GM18861 (cell line): ENCODE results near the gene PAX4.

ENCODE experiments used
- ATAC-seq: cut with Tn5 transposase; IDR thresholded peaks from one replicate; pipeline ENCODE4 v1.9.1; 2021; ENCODE audit not compliant: unreplicated experiment

The PAX4 gene

GRCh38 chr7:127629268-127629854 is 11.4 kb upstream of the PAX4 start:
- ATAC-seq: no peak

GRCh38 chr7:127628445-127628844 is 10.5 kb upstream of the PAX4 start:
- no peak for ATAC-seq

- no peak for ATAC-seq
These were observed 7.4 kb upstream of the PAX4 start for GRCh38 chr7:127625331-127625730.

- no peak for ATAC-seq
These were observed 2.7 kb upstream of the PAX4 start for GRCh38 chr7:127620406-127621233.

GRCh38 chr7:127619681-127620405 is 1.9 kb upstream of the PAX4 start:
- ATAC-seq: no peak

- no peak for ATAC-seq
These were observed 833 bp upstream of the PAX4 start for GRCh38 chr7:127618775-127619174.

- no peak for ATAC-seq
These were observed 1.2 kb downstream of the PAX4 start for GRCh38 chr7:127616724-127617123.

GRCh38 chr7:127612263-127612662 is 5.7 kb downstream of the PAX4 start:
- ATAC-seq: no peak

GRCh38 chr7:127609297-127609696 is 8.6 kb downstream of the PAX4 start:
- no peak for ATAC-seq

GRCh38 chr7:127608446-127608845 is 9.5 kb downstream of the PAX4 start:
- no peak for ATAC-seq

GRCh38 chr7:127600885-127601284 is 17.1 kb downstream of the PAX4 start:
- ATAC-seq: no peak

- ATAC-seq: no peak
These were observed 19.6 kb downstream of the PAX4 start for GRCh38 chr7:127598318-127598717.

- no peak for ATAC-seq
These were observed 22.2 kb downstream of the PAX4 start for GRCh38 chr7:127595737-127596136.

- no peak for ATAC-seq
These were observed 23.5 kb downstream of the PAX4 start for GRCh38 chr7:127594490-127594889.

- ATAC-seq: no peak
These were observed 25.4 kb downstream of the PAX4 start for GRCh38 chr7:127592550-127592949.

GRCh38 chr7:127591591-127591990 is 26.4 kb downstream of the PAX4 start:
- no peak for ATAC-seq

- no peak for ATAC-seq
These were observed 26.8 kb downstream of the PAX4 start for GRCh38 chr7:127591189-127591588.

GRCh38 chr7:127589896-127590295 is 28.0 kb downstream of the PAX4 start:
- no peak for ATAC-seq

- no peak for ATAC-seq
These were observed 29.1 kb downstream of the PAX4 start for GRCh38 chr7:127588697-127589482.

GRCh38 chr7:127588019-127588696 is 29.8 kb downstream of the PAX4 start, which contains the start of gene ARF5:
Gene ARF5 (plus strand): TSS chr7:127588411. CDS start chr7:127588499, 88 bp downstream.
- ATAC-seq: peak; percentile 63

GRCh38 chr7:127587663-127588018 is 30.3 kb downstream of the PAX4 start:
- ATAC-seq: no peak
